IPS-18a (cell line): ENCODE results near the gene DLGAP1.

ENCODE experiments used
- H3K27ac ChIP-seq: one replicate; pipeline ENCODE4 v1.5.1; 2013; ENCODE audit warnings: low read length
- H3K27me3 ChIP-seq: one replicate; pipeline ENCODE4 v1.6.1; 2013; ENCODE audit warnings: mild to moderate bottlenecking, low read length; ENCODE audit not compliant: control insufficient read depth, insufficient read depth
- H3K36me3 ChIP-seq: one replicate; pipeline ENCODE4 v1.6.1; 2013; ENCODE audit warnings: low read depth, low read length; ENCODE audit not compliant: control insufficient read depth
- H3K4me1 ChIP-seq: one replicate; pipeline ENCODE4 v1.6.1; 2013; ENCODE audit warnings: low read depth, low read length; ENCODE audit not compliant: control insufficient read depth
- H3K4me3 ChIP-seq: one replicate; pipeline ENCODE4 v1.5.1; 2013; ENCODE audit warnings: low read length
- H3K9ac ChIP-seq: one replicate; pipeline ENCODE4 v1.6.1; 2013; ENCODE audit warnings: mild to moderate bottlenecking, low read length, moderate library complexity
- H3K9me3 ChIP-seq: one replicate; pipeline ENCODE4 v1.6.1; 2013; ENCODE audit warnings: low read depth, low read length; ENCODE audit not compliant: control insufficient read depth

Gene DLGAP1

GRCh38 chr18:3508576-3509549 lies 946.2 kb downstream of the DLGAP1 start:
- H3K27me3 ChIP-seq: no peaks in the 10 kb centered on the region
- peaks cover 8% of the 10 kb centered on the region for H3K4me1 ChIP-seq
- no peaks in the 10 kb centered on the region for H3K36me3 ChIP-seq
- no peak overlapping the region for H3K4me3 ChIP-seq
- H3K9me3 ChIP-seq: no peaks in the 10 kb centered on the region
- no peak overlapping the region for H3K9ac ChIP-seq
- no peak overlapping the region for H3K27ac ChIP-seq

- Histone ChIP-seq H3K4me1 (peaks cover 14% of the 10 kb centered on the region), H3K36me3 (no peaks in the 10 kb centered on the region), H3K4me3 (no peak overlapping the region), H3K9me3 (no peaks in the 10 kb centered on the region), H3K27me3 (peaks cover 9% of the 10 kb centered on the region), H3K9ac (no peak overlapping the region), H3K27ac (no peak overlapping the region)
Measured at GRCh38 chr18:3504637-3505036, 950.5 kb downstream of the DLGAP1 start.

GRCh38 chr18:3502650-3503049 lies 952.5 kb downstream of the DLGAP1 start:
- H3K9me3 ChIP-seq: no peaks in the 10 kb centered on the region
- no peak overlapping the region for H3K9ac ChIP-seq
- no peaks in the 10 kb centered on the region for H3K36me3 ChIP-seq
- H3K27ac ChIP-seq: no peak overlapping the region
- H3K27me3 ChIP-seq: peaks cover 27% of the 10 kb centered on the region
- H3K4me3 ChIP-seq: no peak overlapping the region
- H3K4me1 ChIP-seq: peaks cover 16% of the 10 kb centered on the region

DNA sequence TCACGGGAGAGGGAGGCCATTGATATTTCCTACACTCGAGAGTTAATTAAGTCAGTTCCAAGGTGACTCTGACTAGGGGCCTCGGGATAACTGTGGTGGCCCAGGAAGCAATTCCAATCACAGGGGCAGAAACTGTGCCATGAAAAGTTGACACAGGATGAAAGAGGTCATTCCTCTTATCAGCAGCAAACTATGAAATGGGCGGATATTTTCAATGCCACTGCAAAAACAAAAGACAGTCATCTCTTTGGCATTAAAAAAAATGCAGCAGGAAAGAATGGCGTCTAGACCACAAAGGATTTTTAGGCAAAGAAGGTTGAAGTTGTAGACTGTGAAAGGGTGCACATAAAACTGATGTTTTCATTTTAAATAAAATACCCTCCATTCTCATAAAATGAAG lies 955.1 kb downstream of the DLGAP1 start:
- Histone ChIP-seq H3K27me3 (peaks cover 28% of the 10 kb centered on the region), H3K27ac (no peak overlapping the region), H3K9ac (no peak overlapping the region), H3K4me1 (peaks cover 16% of the 10 kb centered on the region), H3K9me3 (no peaks in the 10 kb centered on the region), H3K4me3 (peak overlapping the region; percentile 57), H3K36me3 (no peaks in the 10 kb centered on the region)

- H3K9ac ChIP-seq: peak overlapping the region; percentile 8
- H3K36me3 ChIP-seq: no peaks in the 10 kb centered on the region
- H3K4me1 ChIP-seq: peaks cover 16% of the 10 kb centered on the region
- H3K9me3 ChIP-seq: no peaks in the 10 kb centered on the region
- peak overlapping the region; percentile 57 for H3K4me3 ChIP-seq
- peaks cover 28% of the 10 kb centered on the region for H3K27me3 ChIP-seq
- H3K27ac ChIP-seq: no peak overlapping the region
Measured at GRCh38 chr18:3499501-3499900, 955.6 kb downstream of the DLGAP1 start.

DNA sequence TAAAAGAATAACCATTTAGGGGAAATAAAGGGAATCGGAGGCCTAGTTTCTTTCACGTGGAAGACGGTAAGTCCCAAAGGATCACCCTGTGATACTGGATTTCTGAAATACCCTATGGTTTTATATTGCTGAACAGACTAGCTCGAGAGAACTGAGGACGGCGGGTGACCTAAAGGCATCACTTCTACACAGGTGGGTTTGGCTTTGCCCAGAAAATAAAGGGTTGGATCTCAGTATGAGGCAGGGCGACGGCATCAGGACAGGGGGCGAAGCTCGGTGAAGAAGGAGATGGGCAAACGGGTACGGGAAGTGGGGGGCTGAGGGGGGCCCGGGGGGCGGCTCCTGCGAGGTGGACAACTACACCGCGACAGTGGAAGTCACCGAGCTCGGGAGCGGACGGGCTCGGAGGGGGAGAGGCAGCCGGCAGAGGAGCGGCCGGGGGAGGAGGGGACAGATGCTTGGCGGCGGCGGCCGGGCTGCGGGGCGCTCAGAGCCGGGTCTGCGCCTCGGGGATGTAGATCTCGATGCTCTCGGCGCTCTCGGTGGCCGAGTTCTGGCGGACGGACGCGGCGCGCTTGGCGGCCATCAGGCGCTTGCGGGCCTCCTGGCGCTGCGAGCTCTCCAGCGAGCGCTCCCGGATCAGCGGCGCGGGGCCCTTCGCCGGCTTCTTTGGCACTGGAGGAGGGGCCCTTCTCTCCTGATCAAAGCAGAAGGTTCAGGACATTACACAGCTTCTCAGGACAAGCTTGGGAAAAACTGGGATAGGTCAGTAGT lies 956.2 kb downstream of the DLGAP1 start:
- Histone ChIP-seq H3K36me3 (no peaks in the 10 kb centered on the region), H3K27ac (no peak overlapping the region), H3K9me3 (no peaks in the 10 kb centered on the region), H3K4me3 (peak overlapping the region; percentile 57), H3K4me1 (peaks cover 16% of the 10 kb centered on the region), H3K27me3 (peaks cover 28% of the 10 kb centered on the region), H3K9ac (peak overlapping the region; percentile 8)

- Histone ChIP-seq H3K4me1 (peaks cover 16% of the 10 kb centered on the region), H3K9me3 (no peaks in the 10 kb centered on the region), H3K36me3 (no peaks in the 10 kb centered on the region), H3K4me3 (no peak overlapping the region), H3K9ac (no peak overlapping the region), H3K27ac (no peak overlapping the region), H3K27me3 (peaks cover 28% of the 10 kb centered on the region)
Measured at GRCh38 chr18:3495691-3496430, 959.2 kb downstream of the DLGAP1 start.

- no peak overlapping the region for H3K9ac ChIP-seq
- peaks cover 19% of the 10 kb centered on the region for H3K27me3 ChIP-seq
- H3K4me3 ChIP-seq: no peak overlapping the region
- H3K27ac ChIP-seq: no peak overlapping the region
- peaks cover 9% of the 10 kb centered on the region for H3K4me1 ChIP-seq
- H3K36me3 ChIP-seq: no peaks in the 10 kb centered on the region
- H3K9me3 ChIP-seq: no peaks in the 10 kb centered on the region
Measured at GRCh38 chr18:3494569-3494968, 960.5 kb downstream of the DLGAP1 start.

- H3K27ac ChIP-seq: no peak overlapping the region
- H3K36me3 ChIP-seq: no peaks in the 10 kb centered on the region
- peaks cover 15% of the 10 kb centered on the region for H3K27me3 ChIP-seq
- H3K9ac ChIP-seq: no peak overlapping the region
- H3K4me1 ChIP-seq: peaks cover 6% of the 10 kb centered on the region
- no peak overlapping the region for H3K4me3 ChIP-seq
- H3K9me3 ChIP-seq: no peaks in the 10 kb centered on the region
Measured at GRCh38 chr18:3494245-3494526, 960.9 kb downstream of the DLGAP1 start.

GRCh38 chr18:3493501-3494244 lies 961.4 kb downstream of the DLGAP1 start:
- H3K36me3 ChIP-seq: no peaks in the 10 kb centered on the region
- no peak overlapping the region for H3K27ac ChIP-seq
- H3K9ac ChIP-seq: no peak overlapping the region
- H3K4me3 ChIP-seq: no peak overlapping the region
- peaks cover 4% of the 10 kb centered on the region for H3K4me1 ChIP-seq
- H3K9me3 ChIP-seq: no peaks in the 10 kb centered on the region
- H3K27me3 ChIP-seq: peaks cover 12% of the 10 kb centered on the region

- H3K4me1 ChIP-seq: no peaks in the 10 kb centered on the region
Measured at GRCh38 chr18:3492721-3493120, 962.4 kb downstream of the DLGAP1 start.

More at GRCh38 chr18:3492721-3493120, 962.4 kb downstream of the DLGAP1 start:
- H3K27me3 ChIP-seq: peaks cover 3% of the 10 kb centered on the region
- no peaks in the 10 kb centered on the region for H3K36me3 ChIP-seq
- H3K9me3 ChIP-seq: no peaks in the 10 kb centered on the region
- H3K4me3 ChIP-seq: no peak overlapping the region
- no peak overlapping the region for H3K9ac ChIP-seq
- no peak overlapping the region for H3K27ac ChIP-seq
